GM03348 (cell line): Measurements from ENCODE around the gene RNASEH2A.
"Not testable (repeated sequence)": the region's sequence is repeated elsewhere in the genome, so short reads cannot be mapped to it uniquely, and the experiment has no call there.

ENCODE experiments used
- DNase-seq: peaks from one replicate; pipeline ENCODE4 v3.0.0; 2012; ENCODE audit warnings: low spot score

The RNASEH2A gene

DNA sequence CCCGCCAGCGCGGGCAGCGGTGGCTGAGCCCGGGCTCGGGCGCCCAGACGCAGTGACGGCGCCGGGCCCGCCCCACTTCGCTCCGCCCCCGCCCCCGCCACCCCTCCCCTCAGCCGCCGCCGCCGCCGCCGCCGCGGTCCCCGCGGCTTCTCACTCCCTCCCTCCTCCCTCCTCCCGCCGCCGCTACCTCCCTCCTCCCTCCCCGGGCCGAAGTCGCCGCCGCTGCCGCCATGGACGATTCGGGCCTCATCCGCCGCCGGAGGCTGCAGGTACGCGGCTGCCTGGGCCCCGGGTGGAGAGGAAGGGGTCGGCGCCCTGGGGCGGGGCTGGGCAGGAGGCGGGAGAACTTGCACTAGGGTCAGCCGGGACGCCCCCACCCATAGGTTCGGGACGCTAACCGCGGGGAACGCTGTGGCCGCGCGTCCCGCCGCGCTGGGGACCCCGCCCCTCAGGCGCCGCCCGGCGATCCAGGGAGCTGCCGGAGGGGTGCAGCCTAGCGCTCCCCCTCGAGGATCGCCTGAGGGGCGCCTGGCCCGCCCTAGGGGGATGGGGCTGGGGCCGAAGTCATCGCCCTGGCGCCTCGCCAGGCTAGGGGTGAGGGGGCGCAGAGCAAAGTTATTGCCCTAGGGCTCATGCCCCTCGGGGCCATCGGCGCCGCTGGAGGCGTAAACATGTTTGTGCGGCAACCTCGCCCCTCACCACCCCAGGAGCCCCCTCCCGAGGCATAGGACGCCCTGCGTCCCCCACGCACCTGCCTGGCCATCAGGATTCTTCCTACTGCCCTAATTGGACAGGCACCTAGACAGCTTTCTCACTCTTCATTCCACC lies 27.6 kb downstream of the RNASEH2A start:
- peak; percentile 61 for DNase-seq

DNA sequence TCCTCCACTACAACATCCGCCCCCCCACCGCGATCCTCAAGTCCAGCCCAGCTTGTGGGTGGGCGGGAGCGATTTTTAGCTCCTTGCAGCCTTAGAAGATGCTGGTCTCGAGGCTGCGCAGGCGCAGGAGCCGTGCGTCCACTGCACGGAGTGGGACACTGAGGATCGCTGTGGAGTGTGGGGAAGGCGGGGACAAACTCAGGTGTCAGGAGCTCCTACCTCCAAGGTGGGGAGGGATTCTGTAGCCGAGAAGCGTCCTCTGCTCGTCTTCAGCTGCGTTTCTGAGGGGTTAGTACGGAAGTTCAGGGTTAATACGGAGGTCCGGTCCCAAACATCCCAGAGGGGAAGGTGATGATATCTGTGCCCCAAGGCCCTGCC lies 28.2 kb downstream of the RNASEH2A start, which contains the start of gene RTBDN:
RTBDN (minus strand) TSS at position 14 of the 378 bp plus-strand sequence. CDS start 4,600 bp downstream, outside the sequence.
- no peak for DNase-seq

DNA sequence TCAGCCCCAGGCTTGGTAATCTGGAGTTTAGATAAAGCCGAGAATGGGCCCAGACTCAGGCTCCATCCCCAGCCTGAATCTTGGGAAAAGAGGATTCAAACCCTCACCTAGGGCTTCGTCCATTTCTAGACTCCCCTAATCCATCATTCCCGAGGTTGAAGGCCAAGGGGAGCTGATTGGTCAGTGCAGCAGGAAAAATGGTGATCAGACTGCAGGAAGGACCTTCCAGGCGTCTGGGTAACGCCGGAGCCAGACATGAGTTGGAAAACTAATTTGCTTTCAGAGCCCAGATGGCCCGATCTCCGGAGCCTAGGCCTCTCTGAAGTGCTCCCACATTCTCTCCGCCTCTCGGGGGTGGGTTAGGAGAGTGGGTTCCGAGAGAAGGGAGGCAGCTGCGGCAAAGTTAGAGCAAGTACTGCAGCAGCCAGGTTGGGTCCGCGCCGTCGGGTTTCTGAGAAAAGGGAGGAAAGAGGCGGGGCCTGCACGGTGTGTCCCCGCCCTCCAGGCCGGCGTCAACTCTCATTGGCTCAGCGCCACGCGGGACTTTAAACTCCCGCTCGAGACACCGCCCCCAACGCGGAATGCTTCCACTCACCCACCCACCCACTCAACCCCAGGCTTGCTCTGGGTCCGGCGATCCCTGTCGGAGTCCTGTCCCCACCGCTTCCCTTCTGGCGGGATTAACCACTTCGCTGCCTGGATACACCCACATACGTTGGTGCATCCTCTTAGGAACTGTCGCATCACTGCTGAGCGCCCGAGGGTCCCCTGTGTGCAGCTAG lies 28.8 kb downstream of the RNASEH2A start:
- peak; percentile 48 for DNase-seq

DNA sequence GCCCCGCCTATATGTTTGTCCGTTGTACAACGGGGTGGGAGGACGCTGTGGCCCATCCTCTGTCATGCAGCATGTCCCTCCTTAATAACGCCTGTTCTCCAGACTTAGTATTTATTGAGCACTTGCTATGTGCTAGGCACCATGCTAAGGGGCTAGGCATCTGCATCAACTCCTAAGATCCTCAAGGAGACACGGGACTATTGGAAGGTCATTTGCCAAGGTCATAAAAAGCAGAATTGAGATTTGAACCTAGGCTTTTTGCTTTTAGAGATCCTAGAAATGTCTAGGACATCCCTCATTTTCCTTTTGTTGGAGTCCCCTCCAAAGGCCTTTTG lies 30.1 kb downstream of the RNASEH2A start:
- no peak for DNase-seq

DNA sequence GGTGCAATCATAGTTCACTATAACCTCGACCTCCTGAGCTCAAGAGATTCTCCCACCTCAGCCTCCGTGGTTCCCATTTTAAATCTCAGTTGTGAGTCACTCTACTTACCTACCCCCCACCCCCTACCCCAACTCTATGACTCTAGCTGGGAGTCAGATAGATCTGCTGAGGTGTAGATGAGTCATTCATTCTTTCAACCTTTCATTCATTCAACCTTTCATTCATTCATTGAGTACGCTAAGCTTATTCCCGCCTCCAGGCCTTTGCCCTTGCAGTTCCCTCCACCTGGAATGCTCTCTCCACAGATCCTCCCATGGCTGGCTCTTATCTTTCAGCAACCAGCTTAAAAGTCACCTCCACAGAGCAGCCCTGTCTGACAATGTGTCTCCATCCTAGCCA lies 30.8 kb downstream of the RNASEH2A start:
- DNase-seq: no peak

DNA sequence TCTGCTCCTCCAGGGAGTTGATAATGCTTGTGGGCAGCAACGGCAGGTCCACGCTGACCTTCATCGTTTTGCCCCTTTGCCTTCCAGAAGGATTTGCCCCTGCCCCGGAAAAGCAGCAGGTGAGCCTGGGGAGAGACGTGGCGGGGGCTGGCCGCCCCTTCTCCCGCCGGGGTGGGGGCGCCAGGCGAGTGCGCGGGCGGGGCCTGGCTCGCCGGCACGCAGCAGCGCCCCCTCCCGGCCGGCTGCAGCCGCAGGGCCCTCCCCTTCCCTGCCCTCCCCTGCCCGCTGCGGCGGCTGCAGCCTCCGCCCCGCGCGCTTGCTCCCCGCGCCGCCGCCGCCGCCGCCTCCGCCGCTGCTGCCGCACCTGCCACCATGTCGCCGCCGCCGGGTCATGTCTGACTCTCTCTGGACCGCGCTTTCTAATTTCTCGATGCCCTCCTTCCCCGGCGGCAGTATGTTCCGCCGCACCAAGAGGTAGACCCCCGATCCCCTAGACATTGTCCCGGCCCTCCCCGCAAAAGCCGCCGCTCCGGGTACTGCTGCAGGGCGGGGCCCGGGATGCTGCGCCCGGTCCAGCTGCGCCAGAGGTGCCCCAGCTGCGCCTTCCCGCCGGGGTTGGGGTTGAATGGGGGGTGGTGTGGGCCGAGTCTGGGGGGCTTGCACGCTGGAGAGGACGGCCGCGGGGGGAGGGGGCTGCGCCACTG lies 31.9 kb downstream of the RNASEH2A start, which contains the start of gene MAST1:
MAST1 (plus strand) TSS at position 334 of the 704 bp plus-strand sequence; CDS start at position 392, 58 bp downstream.
- peak; percentile 86 for DNase-seq

DNA sequence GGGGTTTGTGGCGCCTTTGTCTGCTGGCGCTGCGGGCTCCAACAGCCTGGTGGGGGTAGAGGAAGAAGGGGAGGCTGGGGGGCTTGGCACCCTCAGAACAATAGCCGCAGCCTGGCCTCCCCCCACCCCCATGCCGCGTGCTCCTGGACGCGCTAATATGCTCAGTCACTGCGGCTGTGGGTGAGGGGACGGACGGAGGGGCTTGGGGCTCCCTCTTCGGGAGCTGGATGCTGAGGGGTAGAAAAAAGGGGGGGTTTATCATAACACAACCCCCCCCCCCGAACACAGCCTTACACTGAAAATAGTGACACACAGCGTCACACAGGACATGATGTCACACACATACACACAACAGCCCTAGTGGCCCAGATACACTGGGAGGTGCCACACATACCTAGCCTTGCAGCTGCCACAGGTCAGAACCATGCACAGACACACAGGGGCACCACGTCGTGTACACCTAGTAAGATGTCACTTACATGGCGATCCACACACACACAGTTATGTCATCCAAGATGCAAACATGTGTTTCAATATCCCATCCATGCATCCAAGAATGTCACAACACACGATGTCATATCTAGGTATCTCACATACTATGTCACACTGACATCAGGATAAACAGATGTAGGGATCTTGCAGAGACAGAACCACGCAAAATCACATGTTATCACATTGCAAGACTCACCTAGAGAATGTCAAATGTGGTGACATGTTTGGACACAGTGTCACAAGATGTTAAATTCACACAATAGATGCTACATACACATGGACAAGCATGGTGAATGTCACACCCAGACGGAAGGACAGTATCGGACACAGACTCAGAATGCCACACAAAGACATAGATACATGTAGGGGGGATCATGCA lies 32.7 kb downstream of the RNASEH2A start:
- peak; percentile 1 for DNase-seq

DNA sequence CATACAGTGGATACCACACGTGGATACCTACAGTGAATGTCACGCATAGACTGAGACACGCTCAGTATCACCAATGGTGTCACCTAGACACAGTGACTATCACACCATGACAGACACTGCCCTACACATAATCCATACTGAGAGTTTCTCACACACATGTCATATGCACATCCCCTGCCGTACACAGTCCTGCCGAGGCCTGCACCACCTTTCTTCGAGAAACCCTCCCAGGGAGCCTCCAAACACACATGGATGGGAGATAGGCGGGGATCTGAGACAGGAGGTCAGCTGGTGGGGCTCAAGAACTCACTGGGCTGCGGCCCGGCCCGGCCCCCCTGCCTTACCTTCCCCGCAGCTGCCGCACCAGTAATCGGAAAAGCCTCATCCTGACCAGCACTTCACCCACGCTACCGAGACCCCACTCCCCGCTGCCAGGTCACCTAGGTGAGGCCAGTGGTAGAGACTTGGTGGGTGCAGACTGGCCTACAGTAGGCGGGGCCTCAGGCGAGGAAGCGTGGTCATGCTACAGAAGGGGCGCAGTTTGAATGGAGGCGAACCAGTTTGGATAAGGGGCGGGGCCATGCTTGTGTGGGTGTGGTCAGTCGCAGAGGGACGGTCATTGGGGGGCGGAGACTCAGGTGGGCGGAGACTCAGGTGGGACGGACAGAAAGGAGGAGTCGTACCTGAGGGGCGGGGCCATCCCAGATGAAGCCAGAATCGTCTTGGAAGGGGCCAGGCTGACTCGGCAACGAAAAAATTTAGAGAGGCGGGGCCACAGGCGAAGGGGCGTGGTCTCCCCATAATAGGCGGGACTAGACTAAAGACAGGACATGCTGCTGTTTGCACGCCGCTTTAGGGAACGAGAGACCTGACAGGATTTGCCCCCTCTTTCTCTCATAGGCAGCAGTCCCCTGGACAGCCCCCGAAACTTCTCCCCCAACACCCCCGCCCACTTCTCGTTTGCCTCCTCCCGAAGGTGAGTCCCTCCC lies 34.0 kb downstream of the RNASEH2A start:
- peak; percentile 69 for DNase-seq

DNA sequence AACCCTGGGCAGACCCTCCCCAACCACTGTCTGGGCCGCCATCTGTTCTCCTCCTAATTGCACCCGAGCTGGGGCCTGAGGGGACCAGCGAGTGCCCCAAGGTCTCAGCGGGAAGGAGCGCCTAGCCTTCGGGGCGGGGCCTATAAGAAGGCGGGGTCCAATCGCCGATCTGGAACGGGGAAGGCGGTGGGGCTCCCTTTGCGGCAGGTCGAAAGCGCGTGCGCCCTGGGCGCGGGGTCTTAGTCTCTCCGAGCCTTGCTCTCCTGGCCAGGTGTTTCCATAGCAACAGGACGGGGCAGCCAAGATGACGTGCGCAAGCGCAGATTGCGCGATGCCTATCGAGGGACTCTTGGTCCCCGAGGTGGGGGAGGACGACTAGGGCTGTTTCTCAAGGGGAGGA lies 34.7 kb downstream of the RNASEH2A start:
- DNase-seq: no peak

DNA sequence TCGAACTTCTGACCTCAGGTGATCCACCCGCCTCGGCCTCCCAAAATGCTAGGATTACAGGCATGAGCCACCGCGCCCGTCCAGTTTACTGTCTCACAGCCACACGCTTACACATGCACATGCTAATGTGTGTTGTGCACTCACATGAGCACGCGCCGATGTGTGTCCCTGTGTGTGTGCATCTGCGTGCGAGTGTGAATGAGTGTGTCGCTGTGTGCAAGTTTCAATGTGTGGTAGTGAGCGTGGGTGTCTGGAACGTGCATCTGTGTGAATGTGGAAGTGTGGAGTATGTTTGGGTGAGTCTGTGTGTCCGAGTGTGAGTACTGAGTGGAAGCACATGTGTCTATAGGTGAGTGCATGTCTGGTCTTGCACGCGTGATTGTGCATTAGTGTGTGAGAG lies 36.1 kb downstream of the RNASEH2A start:
- DNase-seq: no peak

DNA sequence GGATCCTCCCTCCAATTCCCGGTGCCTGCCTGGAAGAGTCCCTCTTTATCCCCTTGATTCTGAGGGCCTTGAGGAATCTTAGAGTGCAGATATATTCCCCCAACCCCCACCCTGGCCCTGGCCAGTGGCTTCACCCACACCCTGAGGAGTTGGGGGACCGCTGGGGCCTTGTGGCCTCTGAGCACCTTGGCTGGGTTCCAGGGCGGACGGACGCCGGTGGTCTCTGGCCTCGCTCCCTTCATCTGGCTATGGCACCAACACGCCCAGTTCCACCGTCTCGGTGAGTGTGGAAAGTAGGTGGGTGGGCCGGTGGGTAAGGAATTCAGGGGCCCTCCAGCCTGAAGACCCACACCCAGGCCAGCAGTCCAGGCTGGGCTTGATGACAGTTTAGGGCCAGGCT lies 36.9 kb downstream of the RNASEH2A start:
- no peak for DNase-seq

DNA sequence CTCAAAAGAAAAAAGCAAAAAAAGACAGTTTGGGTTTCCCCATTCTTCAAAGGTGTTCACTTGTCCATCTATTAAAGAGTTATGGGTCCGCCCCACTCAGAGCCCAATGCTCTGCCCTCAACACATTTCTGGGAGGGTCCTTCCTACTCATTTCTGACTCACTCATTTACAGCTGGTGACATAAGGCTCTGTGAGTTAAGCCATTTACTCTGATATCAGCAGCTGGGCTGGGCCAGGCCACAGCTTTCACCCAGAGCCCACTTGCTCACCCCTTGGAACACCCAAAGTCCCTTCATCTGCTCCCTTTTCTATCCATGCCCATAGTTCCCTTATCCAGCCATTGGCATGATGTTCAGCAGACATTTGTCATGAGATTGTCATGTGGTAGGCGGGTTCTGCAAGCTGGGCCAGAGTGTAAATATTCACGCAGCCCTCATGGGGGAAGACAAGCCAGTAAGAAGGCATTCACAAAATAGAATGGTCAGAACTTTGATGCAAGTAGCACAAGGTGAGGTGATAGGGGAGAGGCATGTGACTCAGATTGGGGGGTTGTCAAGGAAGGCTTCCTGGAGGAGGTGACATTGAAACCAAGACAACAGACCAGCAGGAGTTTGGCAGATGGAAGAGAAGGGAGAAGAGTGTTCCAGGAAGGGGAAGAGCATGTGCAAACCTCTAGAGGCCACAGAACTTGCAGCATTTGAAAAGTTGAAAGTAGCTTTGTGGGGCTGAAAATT lies 37.8 kb downstream of the RNASEH2A start:
- DNase-seq: no peak

DNA sequence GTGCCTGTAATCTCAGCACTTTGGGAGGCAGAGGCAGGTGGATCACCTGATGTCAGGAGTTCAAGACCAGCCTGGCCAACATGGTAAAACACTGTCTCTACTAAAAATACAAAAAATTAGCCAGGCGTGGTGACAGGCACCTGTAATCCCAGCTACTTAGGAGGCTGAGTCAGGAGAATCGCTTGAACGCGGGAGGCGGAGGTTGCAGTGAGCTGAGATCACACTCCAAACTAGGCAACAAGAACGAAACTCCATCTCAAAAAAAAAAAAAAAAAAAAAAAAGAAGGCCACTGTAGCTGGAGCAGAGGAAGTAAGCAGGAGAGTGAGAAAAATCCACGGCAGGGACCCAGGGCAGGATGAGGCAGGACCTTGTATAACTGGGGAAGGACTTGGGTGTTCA lies 40.2 kb downstream of the RNASEH2A start:
- not testable (repeated sequence) for DNase-seq

DNA sequence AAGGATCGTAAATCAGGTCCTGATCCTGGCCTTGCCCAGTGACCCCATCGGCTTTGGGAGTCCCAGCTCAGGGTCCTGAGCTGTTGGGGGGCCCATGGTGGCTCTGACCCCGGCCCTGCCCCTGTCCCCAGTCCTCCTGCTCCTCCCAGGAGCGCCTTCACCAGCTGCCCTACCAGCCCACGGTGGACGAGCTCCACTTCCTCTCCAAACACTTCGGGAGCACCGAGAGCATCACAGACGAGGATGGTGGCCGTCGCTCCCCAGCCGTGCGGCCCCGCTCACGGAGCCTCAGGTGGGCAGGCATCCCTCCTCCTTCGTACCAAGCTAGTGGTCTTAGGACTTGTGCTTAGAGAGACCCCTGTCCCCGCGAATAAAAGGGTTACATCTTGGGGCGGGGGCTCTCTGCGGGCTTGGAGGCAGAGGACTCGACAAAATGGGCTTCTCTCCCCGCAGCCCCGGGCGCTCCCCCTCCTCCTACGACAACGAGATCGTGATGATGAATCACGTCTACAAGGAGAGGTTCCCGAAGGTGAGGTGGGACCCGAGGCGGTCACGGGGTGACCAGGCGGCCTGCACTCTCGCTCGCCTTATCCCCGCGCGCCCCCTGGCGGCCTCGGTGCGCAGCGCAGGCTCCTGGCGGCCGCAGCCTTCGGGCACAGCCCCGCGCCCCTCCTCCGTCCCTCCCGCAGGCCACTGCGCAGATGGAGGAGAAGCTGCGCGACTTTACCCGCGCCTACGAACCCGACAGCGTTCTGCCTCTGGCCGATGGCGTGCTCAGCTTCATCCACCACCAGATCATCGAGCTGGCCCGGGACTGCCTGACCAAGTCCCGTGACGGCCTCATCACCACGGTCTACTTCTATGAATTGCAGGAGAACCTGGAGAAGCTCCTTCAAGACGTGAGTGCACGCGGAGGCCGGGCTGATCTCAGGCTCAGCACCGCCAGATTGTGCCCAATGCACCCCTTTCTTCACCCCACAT lies 41.1 kb downstream of the RNASEH2A start:
- DNase-seq: peak; percentile 96

DNA sequence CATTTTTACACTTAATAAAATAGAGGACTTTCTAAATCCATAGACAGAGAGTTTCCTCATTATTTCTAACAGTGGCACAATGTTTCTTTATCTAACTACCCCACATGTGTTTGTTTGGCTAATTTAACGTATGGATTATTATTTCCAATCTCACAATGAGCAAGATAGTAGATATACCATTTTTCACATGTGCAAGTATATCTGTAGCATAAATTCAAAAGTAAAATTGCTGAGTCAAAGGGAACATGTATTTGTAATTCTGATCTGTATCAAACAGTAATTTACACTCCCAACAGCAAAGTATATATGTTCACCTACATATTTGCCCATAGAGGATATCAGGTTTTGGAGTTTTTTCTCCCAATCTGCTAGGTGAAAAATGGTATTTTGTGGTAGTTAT lies 50.3 kb downstream of the RNASEH2A start:
- DNase-seq: no peak

DNA sequence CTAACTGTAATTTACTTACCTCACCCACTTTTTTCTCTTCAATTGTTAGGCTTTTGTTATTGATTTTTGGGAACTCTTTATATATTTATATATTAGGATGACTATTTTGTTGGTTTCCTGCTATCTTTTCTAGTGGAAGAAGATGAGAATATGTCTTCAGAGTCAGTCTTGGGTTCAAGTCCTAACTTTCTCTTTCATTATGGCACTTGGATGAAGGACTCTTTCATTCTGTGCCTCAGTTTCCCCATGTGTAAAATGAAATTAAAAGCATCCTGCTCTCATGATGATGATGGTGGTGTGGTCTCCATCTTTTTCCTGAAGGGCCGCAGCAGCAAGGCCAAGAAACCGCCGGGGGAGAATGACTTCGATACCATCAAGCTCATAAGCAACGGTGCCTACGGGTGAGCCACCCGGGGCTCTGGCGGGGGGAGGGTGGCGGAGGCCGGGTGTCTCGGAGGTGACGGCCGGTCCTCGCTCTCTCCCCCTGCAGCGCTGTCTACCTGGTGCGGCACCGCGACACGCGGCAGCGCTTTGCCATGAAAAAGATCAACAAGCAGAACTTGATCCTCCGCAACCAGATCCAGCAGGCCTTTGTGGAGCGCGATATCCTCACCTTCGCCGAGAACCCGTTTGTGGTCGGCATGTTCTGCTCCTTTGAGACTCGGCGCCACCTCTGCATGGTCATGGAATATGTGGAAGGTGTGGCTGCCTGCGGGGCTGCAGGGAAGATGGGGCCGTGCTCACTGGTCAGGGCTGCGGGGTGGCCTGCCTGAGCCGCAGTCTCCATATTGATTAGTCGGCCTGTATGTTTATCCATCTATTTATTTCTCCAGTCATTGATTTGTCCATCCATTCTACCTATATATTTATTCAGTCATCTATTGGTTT lies 51.9 kb downstream of the RNASEH2A start:
- no peak for DNase-seq

DNA sequence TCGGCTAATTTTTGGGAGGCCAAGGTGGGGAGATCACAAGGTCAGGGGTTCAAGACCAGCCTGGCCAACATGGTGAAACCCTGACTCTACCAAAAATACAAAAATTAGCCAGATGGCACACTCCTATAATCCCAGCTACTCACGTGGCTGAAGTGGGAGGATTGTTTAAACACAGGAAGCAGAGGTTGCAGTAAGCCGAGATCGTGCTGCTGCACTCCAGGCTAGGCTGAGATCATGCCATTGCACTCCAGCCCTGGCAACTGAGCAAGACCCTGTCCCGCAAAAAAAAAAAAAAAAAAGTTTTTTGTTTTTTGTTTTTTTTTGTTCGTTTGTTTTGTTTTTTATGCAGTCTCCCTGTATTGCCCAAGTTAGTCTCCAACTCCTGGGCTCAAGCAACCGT lies 53.2 kb downstream of the RNASEH2A start:
- DNase-seq: no peak
